KMS-11 (cell line): ENCODE data around the gene KBTBD3.

Experiments used
- H2AFZ ChIP-seq: fragments of 200-600 bp; sonication (generic); 2 replicates; pipeline ENCODE4 v1.6.1; 2016; ENCODE audit warnings: antibody characterized with exemption, mixed run types, low read depth
- H3K27ac ChIP-seq: fragments of 200-600 bp; sonication (generic); 2 replicates; pipeline ENCODE4 v1.6.1; 2016; ENCODE audit warnings: mild to moderate bottlenecking, mixed run types
- H3K27me3 ChIP-seq: fragments of 200-600 bp; sonication (generic); 2 replicates; pipeline ENCODE4 v1.6.1; 2017; ENCODE audit warnings: mild to moderate bottlenecking, low read depth, mixed run types, moderate library complexity; ENCODE audit not compliant: insufficient read depth
- H3K36me3 ChIP-seq: fragments of 200-600 bp; sonication (generic); 2 replicates; pipeline ENCODE4 v1.6.1; 2017; ENCODE audit warnings: mild to moderate bottlenecking, mixed run types; ENCODE audit not compliant: insufficient read depth
- H3K4me1 ChIP-seq: fragments of 200-600 bp; sonication (generic); 2 replicates; pipeline ENCODE4 v1.6.1; 2016; ENCODE audit warnings: mild to moderate bottlenecking, low read depth, mixed run types; ENCODE audit not compliant: poor library complexity, severe bottlenecking
- H3K4me2 ChIP-seq: fragments of 200-600 bp; sonication (generic); 2 replicates; pipeline ENCODE4 v1.7.0; 2016; ENCODE audit warnings: mild to moderate bottlenecking, mixed run types
- H3K4me3 ChIP-seq: fragments of 200-600 bp; sonication (generic); IDR thresholded peaks from 2 replicates; pipeline ENCODE4 v1.6.1; 2017; ENCODE audit warnings: low read depth, low read length, mixed read lengths; ENCODE audit not compliant: insufficient read depth
- H3K79me2 ChIP-seq: fragments of 200-600 bp; sonication (generic); 2 replicates; pipeline ENCODE4 v1.6.1; 2016; ENCODE audit warnings: low read depth, mixed run types; ENCODE audit not compliant: insufficient read depth
- H3K9ac ChIP-seq: fragments of 200-600 bp; sonication (generic); 2 replicates; pipeline ENCODE4 v1.6.1; 2016; ENCODE audit warnings: mild to moderate bottlenecking, mixed run types
- H4K20me1 ChIP-seq: fragments of 200-600 bp; sonication (generic); 2 replicates; pipeline ENCODE4 v1.6.1; 2016; ENCODE audit warnings: mild to moderate bottlenecking, mixed run types; ENCODE audit not compliant: insufficient read depth
- TF ChIP-seq, protein P1 (sequence below): fragments of 200-600 bp; sonication (generic); conservative IDR thresholded peaks from 2 replicates; pipeline ENCODE4 v1.6.1; 2017; ENCODE audit warnings: low read depth, mild to moderate bottlenecking, antibody characterized with exemption, low read length, moderate library complexity, mixed read lengths

Gene KBTBD3

DNA sequence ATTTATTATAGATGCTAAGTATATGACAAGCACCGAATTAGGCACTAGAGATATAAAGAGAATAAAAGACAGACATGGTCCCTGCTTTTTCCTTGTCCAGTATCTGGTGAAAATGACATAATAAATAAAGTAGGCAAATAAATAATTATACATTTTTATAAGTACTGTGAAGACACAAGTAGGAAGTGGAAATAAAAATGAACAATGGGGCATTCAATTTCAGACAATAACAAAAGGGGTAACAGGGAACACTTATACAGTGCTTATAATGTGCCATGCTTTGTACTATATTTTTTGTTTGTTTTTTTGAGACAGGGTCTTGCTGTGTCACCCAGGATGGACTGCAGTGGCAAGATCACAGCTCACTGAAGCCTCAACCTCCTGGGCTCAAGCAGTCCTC is 4.3 kb downstream of the KBTBD3 start:
- Histone ChIP-seq H2AFZ (no peak overlapping the region), H3K9ac (no peak overlapping the region), H3K4me3 (no peak overlapping the region), H3K27me3 (no peaks in the 10 kb centered on the region), H4K20me1 (no peaks in the 10 kb centered on the region), H3K36me3 (no peaks in the 10 kb centered on the region), H3K79me2 (peaks cover 3% of the 10 kb centered on the region; the same call in 1 of the 2 replicates), H3K4me1 (no peaks in the 10 kb centered on the region), H3K4me2 (no peak overlapping the region), H3K27ac (no peak overlapping the region)
- TF ChIP-seq, protein P1, sequence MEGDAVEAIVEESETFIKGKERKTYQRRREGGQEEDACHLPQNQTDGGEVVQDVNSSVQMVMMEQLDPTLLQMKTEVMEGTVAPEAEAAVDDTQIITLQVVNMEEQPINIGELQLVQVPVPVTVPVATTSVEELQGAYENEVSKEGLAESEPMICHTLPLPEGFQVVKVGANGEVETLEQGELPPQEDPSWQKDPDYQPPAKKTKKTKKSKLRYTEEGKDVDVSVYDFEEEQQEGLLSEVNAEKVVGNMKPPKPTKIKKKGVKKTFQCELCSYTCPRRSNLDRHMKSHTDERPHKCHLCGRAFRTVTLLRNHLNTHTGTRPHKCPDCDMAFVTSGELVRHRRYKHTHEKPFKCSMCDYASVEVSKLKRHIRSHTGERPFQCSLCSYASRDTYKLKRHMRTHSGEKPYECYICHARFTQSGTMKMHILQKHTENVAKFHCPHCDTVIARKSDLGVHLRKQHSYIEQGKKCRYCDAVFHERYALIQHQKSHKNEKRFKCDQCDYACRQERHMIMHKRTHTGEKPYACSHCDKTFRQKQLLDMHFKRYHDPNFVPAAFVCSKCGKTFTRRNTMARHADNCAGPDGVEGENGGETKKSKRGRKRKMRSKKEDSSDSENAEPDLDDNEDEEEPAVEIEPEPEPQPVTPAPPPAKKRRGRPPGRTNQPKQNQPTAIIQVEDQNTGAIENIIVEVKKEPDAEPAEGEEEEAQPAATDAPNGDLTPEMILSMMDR: no peak

DNA sequence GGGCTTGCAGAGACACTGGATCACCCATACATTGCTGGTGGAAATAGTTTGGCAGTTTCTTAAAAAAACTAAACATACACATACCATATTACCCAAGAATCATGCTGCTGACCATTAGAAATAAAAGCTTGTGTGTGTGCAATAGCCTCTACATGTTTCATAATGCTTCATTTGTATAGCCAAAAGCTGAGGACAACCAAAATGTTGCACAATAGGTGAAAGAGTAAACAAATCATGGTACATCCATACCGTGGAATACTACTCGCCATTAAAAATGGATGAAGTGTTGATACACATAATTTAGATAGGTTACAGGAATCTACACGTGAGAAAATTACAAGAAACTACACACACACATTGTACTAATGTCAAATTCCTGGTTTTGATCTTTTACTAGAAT is 6.5 kb downstream of the KBTBD3 start:
- Histone ChIP-seq H3K4me2 (no peak overlapping the region), H3K27ac (no peak overlapping the region), H3K4me1 (no peaks in the 10 kb centered on the region), H3K79me2 (no peaks in the 10 kb centered on the region), H3K36me3 (no peaks in the 10 kb centered on the region), H3K27me3 (no peaks in the 10 kb centered on the region), H3K4me3 (no peak overlapping the region), H3K9ac (no peak overlapping the region), H2AFZ (no peak overlapping the region), H4K20me1 (no peaks in the 10 kb centered on the region)
- TF ChIP-seq, protein P1: no peak

DNA sequence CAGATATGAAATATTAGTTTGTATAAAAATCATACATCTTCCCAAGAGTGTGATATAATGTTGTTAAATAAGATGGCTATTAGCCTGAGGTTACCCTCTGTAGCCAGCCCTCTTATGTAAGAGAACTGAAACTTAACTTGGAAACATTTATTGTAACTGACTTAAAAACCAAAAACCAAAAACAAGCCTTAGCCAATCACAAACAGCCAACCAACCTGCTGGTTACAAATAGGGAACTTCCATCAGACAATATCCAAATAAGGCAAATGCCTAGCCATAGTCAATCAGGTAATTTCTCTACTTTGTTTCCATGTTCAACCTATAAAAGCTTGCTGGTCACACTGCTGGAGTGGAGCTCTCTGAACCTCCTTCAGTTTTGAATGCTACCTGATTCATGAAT is 14.1 kb downstream of the KBTBD3 start:
- Histone ChIP-seq H4K20me1 (no peaks in the 10 kb centered on the region), H3K27ac (no peak overlapping the region), H3K27me3 (no peaks in the 10 kb centered on the region), H3K4me1 (peaks cover 27% of the 10 kb centered on the region), H2AFZ (no peak overlapping the region), H3K36me3 (no peaks in the 10 kb centered on the region), H3K9ac (no peak overlapping the region), H3K79me2 (no peaks in the 10 kb centered on the region), H3K4me2 (peak overlapping the region; percentile 17; the same call in 1 of the 2 replicates), H3K4me3 (no peak overlapping the region)
- TF ChIP-seq, protein P1: no peak

DNA sequence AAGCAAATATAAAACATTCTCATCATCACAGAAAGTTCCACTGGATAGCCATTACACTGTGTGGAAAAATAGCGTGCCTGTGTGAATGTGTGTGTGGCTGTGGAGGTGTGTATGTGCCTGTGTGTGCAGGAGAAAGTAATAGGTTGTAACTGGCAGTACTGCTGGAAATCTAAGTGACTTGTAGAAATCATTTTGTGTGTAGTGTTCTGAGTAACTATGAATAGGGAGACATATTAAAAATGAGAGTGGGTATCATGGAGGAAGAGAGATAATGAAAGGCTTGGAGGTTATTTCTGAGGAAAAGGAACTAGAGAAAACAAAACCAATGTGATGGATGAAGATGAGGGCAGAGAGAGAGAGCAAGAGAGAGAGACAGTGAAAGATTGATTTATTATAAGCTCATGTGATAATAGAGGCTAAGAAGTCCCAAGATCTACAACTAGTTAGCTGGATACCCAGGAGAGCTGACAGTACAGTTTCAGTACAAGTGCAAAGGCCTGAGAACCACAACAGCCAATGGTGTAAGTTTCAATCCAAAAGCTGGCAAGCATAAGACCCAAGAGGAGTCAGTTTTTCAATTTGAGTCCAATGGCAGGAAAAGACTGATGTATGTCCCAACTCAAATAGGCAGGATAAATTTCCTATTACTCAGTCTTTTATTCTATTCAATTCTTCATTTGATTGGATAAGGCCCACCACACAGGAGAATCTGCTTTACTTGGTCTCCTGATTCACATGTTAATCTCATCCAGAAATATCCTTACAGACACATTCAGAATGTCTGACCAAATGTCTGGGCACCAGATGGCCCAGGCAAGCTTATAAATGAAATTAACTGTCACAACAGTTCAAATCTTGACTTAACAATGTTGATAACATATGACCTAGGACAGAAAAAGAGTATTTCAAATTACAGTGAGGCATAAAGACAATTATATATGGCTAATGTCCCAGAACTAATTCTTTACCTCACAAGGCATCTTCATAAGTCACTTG is 14.9 kb downstream of the KBTBD3 start:
- H3K27ac ChIP-seq: peak overlapping the region; percentile 32; the same call in 1 of the 2 replicates
- no peak overlapping the region for H3K4me3 ChIP-seq
- H3K4me2 ChIP-seq: peak overlapping the region; percentile 21

More for the DNA sequence above, 14.9 kb downstream of the KBTBD3 start:
- Histone ChIP-seq H3K4me1 (peaks cover 27% of the 10 kb centered on the region), H3K79me2 (no peaks in the 10 kb centered on the region), H4K20me1 (no peaks in the 10 kb centered on the region), H2AFZ (no peak overlapping the region), H3K9ac (no peak overlapping the region), H3K36me3 (no peaks in the 10 kb centered on the region), H3K27me3 (no peaks in the 10 kb centered on the region)
- TF ChIP-seq, protein P1: no peak
